Gastrocnemius medialis (tissue), 4 donors: Measurements from ENCODE around the gene ADD2. TPM values are rescaled to one million over a fixed set of nuclear protein-coding genes. Genes with fewer than 3 reads are reported as not detected.

ENCODE experiments used
- ATAC-seq, 2 donors: fragments of 150-250 bp; one replicate each; pipeline ENCODE4 v1.9.1; 2016
- DNase-seq, 2 donors: peaks; one replicate each; pipeline ENCODE4 v3.0.0-alpha.2; 2019
- H3K27ac ChIP-seq, 4 donors: fragments of 200-600 bp; sonication (generic); 1 replicate in 1 of 4; 2 replicates in 3 of 4; pipeline ENCODE4 v1.5.1; 2016 to 2018; ENCODE audit warnings: mild to moderate bottlenecking in 2 of 4, moderate library complexity in 1 of 4
- H3K27me3 ChIP-seq, 3 donors: fragments of 200-600 bp; sonication (generic) in 2 of 3; 1 replicate in 1 of 3; 2 replicates in 2 of 3; pipeline versions ENCODE4 v1.5.1 to v1.6.0; 2016 to 2019; ENCODE audit warnings: mild to moderate bottlenecking in 1 of 3, moderate library complexity in 1 of 3
- H3K36me3 ChIP-seq, 2 donors: fragments of 200-600 bp; sonication (generic) in 1 of 2; one replicate each; pipeline ENCODE4 v1.5.1; 2017 to 2018
- H3K4me1 ChIP-seq, 2 donors: fragments of 200-600 bp; sonication (generic) in 1 of 2; one replicate each; pipeline ENCODE4 v1.5.1; 2016 to 2017; ENCODE audit warnings: mild to moderate bottlenecking in 2 of 2
- H3K4me3 ChIP-seq, 4 donors: fragments of 200-600 bp; sonication (generic) in 3 of 4; 1 replicate in 1 of 4; 2 replicates in 3 of 4; pipeline ENCODE4 v1.5.1; 2016 to 2019; ENCODE audit warnings: mild to moderate bottlenecking in 2 of 4
- H3K9me3 ChIP-seq, 3 donors: fragments of 200-600 bp; sonication (generic) in 2 of 3; 1 replicate in 1 of 3; 2 replicates in 2 of 3; pipeline ENCODE4 v1.5.1; 2016 to 2019
- POLR2A ChIP-seq, 2 donors: fragments of 450-650 bp; IDR thresholded peaks; one replicate each; pipeline ENCODE4 v1.6.1; 2017; ENCODE audit warnings: antibody characterized with exemption in 2 of 2, mild to moderate bottlenecking in 2 of 2, moderate library complexity in 2 of 2
- in situ Hi-C, 4 donors: fragments of 200-750 bp; cut with MboI; loops; one replicate each; pipeline versions ENCODE4 v1.15.0 to v1.8.0; 2017; ENCODE audit warnings: low sequenced_read_pairs in 4 of 4
- intact Hi-C: fragments of 100-400 bp; cut with DNase I; formaldehyde crosslinking; loops from one replicate; pipeline ENCODE4 v1.15.1; 2023; ENCODE audit warnings: low total_unique reads
- total RNA-seq, 4 donors: library from RNA; depleted of rRNA; stranded (reverse); fragments of >200 nt; gene quantifications; one replicate each; pipeline versions ENCODE4 v1.1.0 to v1.2.3, GENCODE V29; 2016
- TF ChIP-seq, protein P1 (sequence below), 5 experiments: fragments of 450-650 bp in 3 of 5; fragments of 200-600 bp in 2 of 5; sonication (generic) in 2 of 5; IDR thresholded peaks in 4 of 5; conservative IDR thresholded peaks in 1 of 5; 1 replicate in 4 of 5; 2 replicates in 1 of 5; pipeline ENCODE4 v1.5.1; 2016 to 2019; ENCODE audit warnings: antibody characterized with exemption in 5 of 5, mild to moderate bottlenecking in 3 of 5, moderate library complexity in 3 of 5

The ADD2 gene
- total RNA-seq, 4 donors from 2014 or later: 0.20 to 0.75 (median 0.48) TPM

DNA sequence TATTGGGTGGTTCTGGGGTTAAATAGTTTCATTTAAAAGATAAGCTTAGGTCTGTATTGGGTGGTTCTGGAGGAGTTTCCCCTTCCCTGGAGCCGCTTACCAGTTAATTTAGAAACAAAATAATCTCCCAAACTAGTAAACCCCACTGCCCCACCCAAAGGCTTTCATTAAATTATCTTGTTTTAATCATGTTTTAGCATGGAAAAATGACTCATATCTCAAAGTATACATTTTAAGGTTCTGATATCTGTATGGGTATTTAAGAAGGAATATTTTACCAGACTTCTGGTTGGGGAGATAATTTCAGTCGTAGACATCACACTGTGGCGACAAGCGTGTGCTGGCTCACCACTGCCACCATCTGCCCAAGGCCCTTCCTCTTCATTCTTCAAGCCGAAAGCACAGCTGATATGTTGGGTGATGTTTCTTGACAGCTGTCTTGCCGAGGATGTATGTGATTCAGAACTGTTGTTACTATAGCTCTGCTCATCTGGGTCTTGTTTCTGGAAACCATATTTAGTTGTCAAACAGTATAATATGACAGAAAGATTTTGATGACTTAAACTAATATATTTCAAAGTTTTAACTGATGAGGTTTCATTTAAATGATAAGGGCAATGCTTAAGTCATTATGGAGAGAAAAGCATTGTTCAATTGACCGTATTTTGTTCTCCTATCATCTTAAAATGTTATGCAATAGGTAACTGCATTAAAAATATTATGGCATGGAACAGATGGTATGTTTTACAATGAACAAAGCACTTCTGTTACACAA lies 17.3 kb upstream of the ADD2 start:
- in situ Hi-C loops: loop anchor here in 1 of 4 donors (25.0 kb wide), 1 partner anchor 152 kb away; the partner anchor contains the start of gene ATP6V1B1
- Histone ChIP-seq H3K27ac (no peak overlapping the region), H3K4me1 (peaks cover 5% of the 10 kb centered on the region in 2 donors), H3K36me3 (no peaks in the 10 kb centered on the region), H3K27me3 (peaks cover 15 to 27% (median 16%) of the 10 kb centered on the region in 3 donors), H3K4me3 (no peak overlapping the region), H3K9me3 (no peaks in the 10 kb centered on the region)
- intact Hi-C loops: no loop called here
- TF ChIP-seq POLR2A (IDR thresholded peaks at IDR 0.05): no peak
- TF ChIP-seq, protein P1, sequence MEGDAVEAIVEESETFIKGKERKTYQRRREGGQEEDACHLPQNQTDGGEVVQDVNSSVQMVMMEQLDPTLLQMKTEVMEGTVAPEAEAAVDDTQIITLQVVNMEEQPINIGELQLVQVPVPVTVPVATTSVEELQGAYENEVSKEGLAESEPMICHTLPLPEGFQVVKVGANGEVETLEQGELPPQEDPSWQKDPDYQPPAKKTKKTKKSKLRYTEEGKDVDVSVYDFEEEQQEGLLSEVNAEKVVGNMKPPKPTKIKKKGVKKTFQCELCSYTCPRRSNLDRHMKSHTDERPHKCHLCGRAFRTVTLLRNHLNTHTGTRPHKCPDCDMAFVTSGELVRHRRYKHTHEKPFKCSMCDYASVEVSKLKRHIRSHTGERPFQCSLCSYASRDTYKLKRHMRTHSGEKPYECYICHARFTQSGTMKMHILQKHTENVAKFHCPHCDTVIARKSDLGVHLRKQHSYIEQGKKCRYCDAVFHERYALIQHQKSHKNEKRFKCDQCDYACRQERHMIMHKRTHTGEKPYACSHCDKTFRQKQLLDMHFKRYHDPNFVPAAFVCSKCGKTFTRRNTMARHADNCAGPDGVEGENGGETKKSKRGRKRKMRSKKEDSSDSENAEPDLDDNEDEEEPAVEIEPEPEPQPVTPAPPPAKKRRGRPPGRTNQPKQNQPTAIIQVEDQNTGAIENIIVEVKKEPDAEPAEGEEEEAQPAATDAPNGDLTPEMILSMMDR (IDR thresholded peaks at IDR 0.05 in 4 of 5, conservative IDR thresholded peaks at IDR 0.05 in 1 of 5): no peak
- DNase-seq: no peak
- no peak for ATAC-seq

DNA sequence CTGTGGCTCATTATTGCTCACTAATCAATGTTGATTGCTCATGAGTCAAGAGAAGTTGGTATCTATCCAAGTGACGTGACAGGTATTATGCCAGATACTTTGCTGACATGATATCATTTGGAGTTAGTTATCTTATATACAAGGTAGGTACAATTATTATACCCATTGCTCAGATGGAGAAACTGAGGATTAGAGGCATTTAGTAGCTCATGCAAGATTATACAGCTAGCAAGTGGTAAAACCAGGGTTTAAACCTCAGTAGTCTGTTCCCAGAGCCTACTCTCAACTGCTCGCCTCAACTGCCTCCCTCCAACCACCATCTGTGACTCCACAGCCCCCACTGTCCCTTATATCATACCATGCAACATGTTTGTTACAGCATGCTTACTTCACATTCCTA lies 16.3 kb upstream of the ADD2 start:
- TF ChIP-seq POLR2A (IDR thresholded peaks at IDR 0.05): no peak
- TF ChIP-seq, protein P1 (IDR thresholded peaks at IDR 0.05 in 4 of 5, conservative IDR thresholded peaks at IDR 0.05 in 1 of 5): no peak
- no peak for ATAC-seq
- in situ Hi-C loops (loop anchor here in 1 of 4 donors (25.0 kb wide), 1 partner anchor 153 kb away; the partner anchor contains the start of gene ATP6V1B1), intact Hi-C loops (no loop called here)
- Histone ChIP-seq H3K4me3 (no peak overlapping the region), H3K27ac (no peak overlapping the region), H3K4me1 (no peaks in the 10 kb centered on the region), H3K9me3 (no peaks in the 10 kb centered on the region), H3K27me3 (peaks cover 8 to 17% (median 9%) of the 10 kb centered on the region in 3 donors), H3K36me3 (no peaks in the 10 kb centered on the region)
- DNase-seq: no peak

DNA sequence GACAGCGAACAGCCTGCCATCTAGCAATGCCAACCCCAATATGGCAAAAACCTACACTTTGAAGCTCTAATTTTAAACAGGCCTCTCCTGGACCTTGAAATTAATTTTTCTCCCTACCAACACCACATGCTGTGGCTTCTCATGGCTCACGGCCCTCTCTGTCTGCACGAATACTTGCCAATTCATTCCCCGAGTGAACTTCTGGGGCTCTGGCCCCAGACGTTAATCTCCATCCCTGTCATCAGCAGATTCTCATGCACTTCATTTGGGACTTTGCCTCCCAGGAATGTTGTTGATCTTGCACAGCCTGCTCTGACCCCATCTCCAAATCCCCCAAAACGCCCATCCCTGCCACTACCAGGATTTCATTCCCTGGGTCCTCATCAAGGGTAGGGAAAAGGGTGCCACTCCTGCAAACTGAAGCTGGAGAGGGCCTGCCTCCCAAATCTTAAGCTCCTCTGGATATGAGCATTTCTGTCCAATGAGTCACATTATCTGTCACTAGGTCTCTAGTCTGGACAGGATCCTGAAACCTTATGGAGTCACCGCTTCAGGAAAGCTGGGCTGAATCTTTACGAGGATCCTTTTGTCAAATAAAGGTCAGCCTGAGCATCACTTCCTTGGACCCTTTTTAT lies 12.0 kb upstream of the ADD2 start:
- in situ Hi-C loops: loop anchor here in 1 of 4 donors (25.0 kb wide), 1 partner anchor 157 kb away; the partner anchor contains the start of gene ATP6V1B1
- Histone ChIP-seq H3K27me3 (peaks cover 0 to 9% (median 4%) of the 10 kb centered on the region in 3 donors), H3K4me3 (no peak overlapping the region), H3K27ac (no peak overlapping the region), H3K36me3 (no peaks in the 10 kb centered on the region), H3K9me3 (no peaks in the 10 kb centered on the region), H3K4me1 (no peaks in the 10 kb centered on the region)
- TF ChIP-seq, protein P1 (IDR thresholded peaks at IDR 0.05 in 4 of 5, conservative IDR thresholded peaks at IDR 0.05 in 1 of 5): no peak
- TF ChIP-seq POLR2A (IDR thresholded peaks at IDR 0.05): no peak
- intact Hi-C loops: no loop called here
- ATAC-seq: no peak
- no peak for DNase-seq

DNA sequence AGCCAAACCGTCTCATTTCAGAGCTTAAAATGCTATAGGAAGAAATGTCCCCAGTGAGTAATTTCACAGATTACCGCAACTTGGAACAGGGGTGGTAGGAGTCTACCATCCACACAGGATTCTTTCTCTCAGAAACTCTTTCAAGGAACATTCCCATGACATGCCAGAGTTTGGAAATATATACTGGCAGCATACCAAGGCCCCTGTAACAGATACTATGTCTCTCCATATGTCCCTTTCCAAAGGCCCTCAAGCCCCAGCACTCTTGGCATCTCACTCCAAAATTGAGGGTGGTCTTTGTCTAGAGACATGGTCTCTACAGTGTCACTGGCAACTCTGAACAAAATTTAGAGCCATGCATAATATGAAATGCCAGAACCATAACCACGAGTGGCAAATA lies 11.5 kb upstream of the ADD2 start:
- Histone ChIP-seq H3K4me3 (no peak overlapping the region), H3K9me3 (no peaks in the 10 kb centered on the region), H3K4me1 (no peaks in the 10 kb centered on the region), H3K36me3 (no peaks in the 10 kb centered on the region), H3K27ac (no peak overlapping the region), H3K27me3 (peaks cover 0 to 9% (median 4%) of the 10 kb centered on the region in 3 donors)
- TF ChIP-seq, protein P1 (IDR thresholded peaks at IDR 0.05 in 4 of 5, conservative IDR thresholded peaks at IDR 0.05 in 1 of 5): no peak
- TF ChIP-seq POLR2A (IDR thresholded peaks at IDR 0.05): no peak
- ATAC-seq: no peak
- intact Hi-C loops (no loop called here), in situ Hi-C loops (loop anchor here in 1 of 4 donors (25.0 kb wide), 1 partner anchor 158 kb away; the partner anchor contains the start of gene ATP6V1B1)
- DNase-seq: no peak
